AG09309 (cell line): ENCODE data around the gene YIF1A.

ENCODE experiments used
- DNase-seq: peaks from one replicate; pipeline ENCODE4 v3.0.0-alpha.2; 2010; ENCODE audit warnings: low read depth
- H3K4me3 ChIP-seq: 2 replicates; pipeline ENCODE4 v1.5.1; 2011; ENCODE audit warnings: mild to moderate bottlenecking, low read depth, low read length, moderate library complexity; ENCODE audit not compliant: control insufficient read depth
- CTCF ChIP-seq: IDR thresholded peaks from 2 replicates; pipeline ENCODE4 v1.5.1; 2011; ENCODE audit warnings: mild to moderate bottlenecking, low read depth, low read length, inconsistent platforms; ENCODE audit not compliant: insufficient read depth, control insufficient read depth; ENCODE audit errors: missing control alignments

YIF1A gene

GRCh38 chr11:66287889-66288670 is 863 bp downstream of the YIF1A start:
- peak overlapping the region; percentile 76 for H3K4me3 ChIP-seq
- no peak for DNase-seq
- no peak for TF ChIP-seq CTCF

GRCh38 chr11:66287211-66287888 is 1.6 kb downstream of the YIF1A start:
- TF ChIP-seq CTCF: no peak
- H3K4me3 ChIP-seq: peak overlapping the region; percentile 76
- no peak for DNase-seq

- TF ChIP-seq CTCF: no peak
- DNase-seq: no peak
- no peak overlapping the region for H3K4me3 ChIP-seq
These were observed 2.2 kb downstream of the YIF1A start for GRCh38 chr11:66286699-66287098.

GRCh38 chr11:66285250-66285947 is 3.5 kb downstream of the YIF1A start:
- no peak for TF ChIP-seq CTCF
- no peak for DNase-seq
- no peak overlapping the region for H3K4me3 ChIP-seq

GRCh38 chr11:66284526-66285078 is 4.3 kb downstream of the YIF1A start:
- H3K4me3 ChIP-seq: no peak overlapping the region
- no peak for TF ChIP-seq CTCF
- DNase-seq: no peak

- H3K4me3 ChIP-seq: no peak overlapping the region
- no peak for TF ChIP-seq CTCF
- DNase-seq: no peak
These were observed 5.4 kb downstream of the YIF1A start for GRCh38 chr11:66283461-66284105.
